HG03097 (cell line): Measurements from ENCODE around the gene PIGC.
A peak's percentile ranks its signal among the peaks of the same experiment; 100 is the strongest.

Experiments
- ATAC-seq: cut with Tn5 transposase; IDR thresholded peaks from one replicate; pipeline ENCODE4 v1.9.1; 2021; ENCODE audit not compliant: unreplicated experiment, low FRiP score

The PIGC gene

GRCh38 chr1:172443666-172444453, at the start of gene PIGC:
Gene PIGC, minus strand, starts transcription at chr1:172444069. Its CDS starts 1,447 bp downstream, at chr1:172442622.
- ATAC-seq = peak; percentile 93

GRCh38 chr1:172492421-172492820, 48.6 kb upstream of the PIGC start:
- no peak for ATAC-seq

GRCh38 chr1:172489847-172490246, 46.0 kb upstream of the PIGC start:
- ATAC-seq = no peak

- ATAC-seq = no peak
Measured at GRCh38 chr1:172488393-172488792, 44.5 kb upstream of the PIGC start.

- no peak for ATAC-seq
Measured at GRCh38 chr1:172487550-172487949, 43.7 kb upstream of the PIGC start.

GRCh38 chr1:172486805-172487454, 43.1 kb upstream of the PIGC start:
- ATAC-seq = no peak

- no peak for ATAC-seq
Measured at GRCh38 chr1:172485626-172486025, 41.8 kb upstream of the PIGC start.

- no peak for ATAC-seq
Measured at GRCh38 chr1:172484252-172484651, 40.4 kb upstream of the PIGC start.

- ATAC-seq = no peak
Measured at GRCh38 chr1:172483448-172483847, 39.6 kb upstream of the PIGC start.

GRCh38 chr1:172482044-172482443, 38.2 kb upstream of the PIGC start:
- no peak for ATAC-seq

- no peak for ATAC-seq
Measured at GRCh38 chr1:172480431-172480830, 36.6 kb upstream of the PIGC start.

GRCh38 chr1:172478485-172478884, 34.6 kb upstream of the PIGC start:
- no peak for ATAC-seq

- no peak for ATAC-seq
Measured at GRCh38 chr1:172477741-172478140, 33.9 kb upstream of the PIGC start.

GRCh38 chr1:172477216-172477615, 33.3 kb upstream of the PIGC start:
- ATAC-seq = no peak

GRCh38 chr1:172476218-172476811, 32.4 kb upstream of the PIGC start:
- no peak for ATAC-seq

- no peak for ATAC-seq
Measured at GRCh38 chr1:172473842-172474241, 30.0 kb upstream of the PIGC start.

GRCh38 chr1:172473302-172473701, 29.4 kb upstream of the PIGC start:
- no peak for ATAC-seq

GRCh38 chr1:172472495-172472894, 28.6 kb upstream of the PIGC start:
- no peak for ATAC-seq

- no peak for ATAC-seq
Measured at GRCh38 chr1:172471666-172472065, 27.8 kb upstream of the PIGC start.

GRCh38 chr1:172470149-172470548, 26.3 kb upstream of the PIGC start:
- no peak for ATAC-seq

GRCh38 chr1:172469717-172470116, 25.8 kb upstream of the PIGC start:
- ATAC-seq = no peak

GRCh38 chr1:172468296-172468695, 24.4 kb upstream of the PIGC start:
- ATAC-seq = no peak
